Renal pelvis (tissue), 4 donors: Measurements from ENCODE around the gene ZNF664. TPM values are rescaled to one million over a fixed set of nuclear protein-coding genes. Genes with fewer than 3 reads are reported as not detected.

ENCODE experiments used
- DNase-seq: peaks from one replicate; pipeline ENCODE4 v3.0.0-alpha.2; 2013
- polyA plus RNA-seq, 3 donors: library from polyadenylated mRNA; unstranded; fragments of 120-200 nt; gene quantifications; one replicate each; pipeline ENCODE4 v1.2.1, GENCODE V29; 2013; ENCODE audit not compliant: insufficient read length in 3 of 3

ZNF664 gene
- polyA plus RNA-seq, 3 donors, result 160 to 176 (median 165) TPM

DNA sequence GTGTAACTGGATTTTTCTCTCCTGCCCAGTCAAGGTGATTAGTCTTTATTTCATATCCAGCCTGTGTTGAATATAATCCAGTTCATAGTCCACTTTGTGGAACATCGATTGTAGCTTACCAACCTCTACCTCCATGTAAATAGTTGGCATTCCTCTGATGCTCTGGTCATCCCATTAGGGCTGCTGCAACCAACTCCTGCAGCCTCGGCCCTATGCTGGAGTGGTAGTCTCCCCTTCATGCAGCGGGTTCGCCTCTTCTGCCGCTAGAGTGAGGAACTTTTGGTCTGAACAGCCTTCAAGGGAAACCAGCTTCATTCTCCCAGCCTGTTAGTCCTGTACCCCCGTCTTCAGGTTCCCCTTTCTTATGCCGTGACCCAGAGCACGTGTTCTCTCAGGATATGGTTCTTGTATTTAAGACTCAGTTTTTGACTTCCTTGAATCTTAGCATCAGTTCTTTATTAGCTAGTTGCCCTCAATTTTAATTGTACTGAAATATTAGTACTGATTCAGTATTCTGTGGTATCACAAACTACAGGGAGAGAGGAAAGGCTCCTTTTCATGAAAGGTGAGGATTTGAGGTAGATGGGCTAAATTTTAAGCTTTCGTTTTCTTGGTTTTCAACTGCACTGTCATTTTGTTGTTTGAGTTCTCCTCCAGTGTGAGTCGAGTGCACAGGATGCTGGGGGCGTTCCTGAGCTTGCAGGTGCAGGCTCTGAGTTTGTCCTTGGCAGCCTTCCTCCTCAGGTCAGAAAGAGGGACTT, 33.2 kb downstream of the ZNF664 start:
- no peak for DNase-seq

DNA sequence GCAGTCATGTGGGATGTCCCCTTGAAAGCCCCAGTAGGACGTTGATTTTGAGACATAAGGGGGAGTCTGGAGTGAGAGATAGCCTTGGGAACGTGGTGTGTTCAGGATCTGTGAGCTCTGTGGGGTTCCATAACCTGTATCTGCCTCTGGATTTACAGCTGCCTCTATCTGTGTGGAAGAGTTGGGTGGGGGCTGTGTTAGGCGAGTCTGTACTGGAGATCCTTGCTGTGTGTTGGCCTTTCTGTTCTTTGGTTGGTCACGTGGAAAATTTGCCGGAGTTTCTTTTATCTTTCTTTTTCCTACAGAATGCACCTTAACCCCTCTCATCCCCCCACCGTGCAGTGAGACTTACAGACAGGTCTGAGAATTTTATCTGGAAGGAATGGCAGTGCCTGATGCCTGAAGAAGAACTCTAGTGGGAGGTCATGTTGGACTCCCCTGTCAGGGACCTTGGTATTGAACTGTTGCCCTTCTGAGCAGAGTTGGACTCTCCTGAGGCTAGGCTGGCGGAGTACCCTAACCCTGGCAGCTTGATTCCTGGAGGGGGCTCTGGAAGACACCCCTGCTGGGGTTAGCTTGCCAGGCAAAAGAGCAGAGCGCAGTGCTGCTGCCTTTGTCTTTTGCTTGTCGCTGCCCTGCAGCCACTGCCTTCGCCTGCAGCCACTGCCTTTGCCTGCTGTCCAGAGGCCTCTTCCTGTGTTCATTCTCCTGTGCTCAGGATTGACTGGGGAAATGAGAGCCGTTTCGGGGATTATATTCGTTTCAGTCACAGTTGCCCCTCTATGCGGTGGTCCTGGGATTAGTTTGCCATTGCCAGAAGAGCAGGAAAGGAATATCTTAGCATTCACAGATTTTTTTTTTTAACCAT, 34.1 kb downstream of the ZNF664 start:
- DNase-seq, result no peak

DNA sequence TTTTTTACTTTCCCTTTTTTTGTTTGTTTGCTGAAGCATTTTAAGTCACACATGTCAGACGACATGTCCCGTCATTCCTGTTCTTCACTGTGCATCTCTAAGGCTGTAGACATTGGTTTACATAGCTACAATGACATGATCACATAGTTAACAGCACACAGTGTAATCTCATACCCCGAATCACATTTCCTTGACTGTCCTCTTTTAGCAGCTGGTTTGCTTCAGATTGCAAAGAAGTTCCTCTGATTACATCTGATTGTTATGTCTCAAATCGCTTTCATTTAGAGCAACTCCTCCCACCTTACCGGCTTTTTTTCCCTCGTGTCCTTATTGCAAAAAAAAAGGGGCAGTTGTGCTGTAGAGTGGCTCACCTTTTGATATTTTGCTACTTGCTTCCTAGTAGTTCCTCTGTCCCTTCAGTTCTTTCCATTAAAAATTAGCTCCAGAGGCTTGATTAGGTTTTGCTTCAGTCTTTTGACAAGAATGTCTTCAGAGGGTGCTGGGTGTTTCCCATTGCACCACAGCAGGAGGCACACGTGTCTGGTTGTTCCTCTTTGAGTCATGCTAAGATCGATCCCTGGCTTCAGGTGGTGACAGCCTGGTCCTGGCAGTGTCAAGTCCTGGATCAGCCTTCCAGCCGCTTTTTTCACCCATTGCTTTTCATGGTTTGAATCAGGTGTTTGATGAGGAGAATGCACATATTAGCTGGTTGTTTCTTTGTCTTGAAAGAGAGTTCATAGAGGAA, 35.0 kb downstream of the ZNF664 start:
- peak; percentile 26 for DNase-seq

- no peak for DNase-seq
Observed at GRCh38 chr12:124008595-124008994, 35.6 kb downstream of the ZNF664 start.

DNA sequence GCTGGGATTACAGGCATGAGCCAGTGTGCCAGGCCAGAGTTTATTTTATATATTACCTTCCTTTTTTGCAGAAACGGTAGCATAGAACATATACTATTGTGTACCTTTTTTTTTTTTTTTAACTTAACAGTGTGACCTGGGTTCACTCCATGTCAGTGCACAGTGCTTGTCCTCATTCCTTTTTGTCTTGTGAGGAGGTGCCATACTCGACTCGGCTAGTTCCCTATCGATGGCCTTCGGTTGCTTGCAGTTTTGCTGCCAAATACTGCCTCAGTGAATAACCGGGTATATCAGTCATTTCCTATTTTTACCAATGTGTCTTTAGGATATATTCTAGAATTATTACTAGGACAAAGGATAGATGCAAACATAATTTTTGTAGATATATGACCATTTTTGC, 36.8 kb downstream of the ZNF664 start:
- no peak for DNase-seq

- DNase-seq, result no peak
Observed at GRCh38 chr12:124010687-124011086, 37.7 kb downstream of the ZNF664 start.

DNA sequence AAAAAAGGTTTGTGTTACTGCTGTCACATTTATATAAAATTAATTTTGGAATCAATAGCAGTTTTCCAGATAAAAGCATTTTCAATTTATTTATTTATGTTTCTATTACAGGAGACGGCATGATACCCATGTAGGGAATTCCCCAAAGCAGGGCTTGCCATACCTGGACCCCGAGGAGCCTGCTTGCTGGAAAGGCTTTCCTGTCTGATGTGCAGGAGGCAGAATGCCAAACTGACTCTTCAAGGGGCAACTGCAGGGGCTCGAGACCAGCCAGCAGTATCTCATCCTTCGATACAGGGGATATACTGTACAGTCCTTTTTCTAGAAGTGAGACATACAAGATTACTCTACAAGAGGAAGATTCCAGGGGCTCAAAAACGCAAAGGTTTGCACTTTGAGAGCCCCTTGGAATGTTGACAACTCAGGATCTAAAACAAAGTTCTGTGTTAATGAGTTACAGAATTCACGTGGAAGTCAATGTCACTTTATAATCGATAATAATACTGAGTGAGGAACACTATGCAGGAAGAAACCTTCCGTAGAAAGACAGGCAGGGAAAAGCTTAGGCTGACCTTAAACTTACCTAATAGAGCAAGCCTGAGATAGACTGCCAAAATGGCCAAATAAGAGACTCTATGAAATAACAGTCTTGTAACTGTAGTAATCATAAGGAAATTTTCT, 38.6 kb downstream of the ZNF664 start:
- DNase-seq, result no peak

DNA sequence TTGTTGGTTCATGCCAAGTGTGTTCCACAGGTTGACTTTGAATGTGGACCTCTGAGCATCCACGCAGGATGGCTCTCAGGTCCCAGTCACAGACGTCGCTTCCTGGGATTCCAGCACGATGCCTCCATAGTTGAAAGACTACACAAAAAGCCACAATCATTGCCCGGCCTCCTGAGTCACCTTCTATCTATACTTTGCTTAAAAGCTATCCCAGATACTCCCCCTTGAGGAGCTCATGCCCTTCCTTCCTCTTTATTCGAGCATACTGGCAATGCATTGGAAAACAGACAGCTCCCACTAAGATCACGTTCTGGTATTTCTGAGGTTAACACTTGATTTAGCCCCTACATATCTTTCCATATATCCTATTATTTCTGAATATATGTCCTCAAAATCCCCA, 40.1 kb downstream of the ZNF664 start:
- DNase-seq, result no peak

- DNase-seq, result no peak
Observed at GRCh38 chr12:124015494-124016461, 42.8 kb downstream of the ZNF664 start.

- no peak for DNase-seq
Observed at GRCh38 chr12:124017064-124017463, 44.0 kb downstream of the ZNF664 start.

GRCh38 chr12:124018539-124018938, 45.5 kb downstream of the ZNF664 start:
- DNase-seq, result no peak

DNA sequence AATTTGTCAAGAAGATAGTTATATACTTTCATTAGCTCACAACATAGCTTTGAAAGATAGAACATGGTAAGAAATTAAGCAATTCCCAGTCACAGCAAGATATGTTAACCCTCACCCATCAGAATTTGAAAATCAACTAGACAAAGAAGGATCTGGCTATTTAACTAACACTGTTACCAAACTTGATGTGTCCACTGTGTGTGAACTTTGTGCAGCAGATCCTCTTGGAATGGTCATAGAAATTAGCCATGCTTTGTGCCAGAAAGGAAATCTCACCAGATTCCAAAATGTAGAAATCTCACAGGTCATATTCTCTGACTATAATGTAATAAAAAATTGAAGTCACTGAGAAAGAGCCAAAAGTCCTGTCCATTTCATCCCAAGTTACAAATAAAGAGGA, 46.1 kb downstream of the ZNF664 start:
- DNase-seq, result no peak

DNA sequence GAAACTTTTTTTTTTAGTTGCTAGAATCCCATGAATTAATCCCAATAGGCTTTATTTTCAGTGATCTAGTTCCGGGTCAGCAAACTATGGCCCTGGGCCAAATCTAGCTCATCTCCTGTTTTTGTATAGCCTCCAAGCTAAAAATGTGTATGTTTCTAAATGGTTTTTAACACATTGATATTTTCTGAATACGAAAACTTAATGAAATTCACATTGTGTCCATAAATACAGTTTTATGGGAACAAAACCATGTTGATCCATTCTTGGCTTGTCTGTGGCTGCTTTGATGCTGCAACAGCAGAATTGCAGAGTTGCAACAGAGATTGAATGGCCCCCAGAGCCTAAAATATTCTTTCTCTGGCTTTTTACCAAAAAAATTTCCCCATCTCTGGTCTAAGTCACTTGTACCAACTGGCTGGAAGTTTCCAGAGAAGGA, 47.5 kb downstream of the ZNF664 start:
- no peak for DNase-seq

- no peak for DNase-seq
Observed at GRCh38 chr12:124021007-124021406, 48.0 kb downstream of the ZNF664 start.

DNA sequence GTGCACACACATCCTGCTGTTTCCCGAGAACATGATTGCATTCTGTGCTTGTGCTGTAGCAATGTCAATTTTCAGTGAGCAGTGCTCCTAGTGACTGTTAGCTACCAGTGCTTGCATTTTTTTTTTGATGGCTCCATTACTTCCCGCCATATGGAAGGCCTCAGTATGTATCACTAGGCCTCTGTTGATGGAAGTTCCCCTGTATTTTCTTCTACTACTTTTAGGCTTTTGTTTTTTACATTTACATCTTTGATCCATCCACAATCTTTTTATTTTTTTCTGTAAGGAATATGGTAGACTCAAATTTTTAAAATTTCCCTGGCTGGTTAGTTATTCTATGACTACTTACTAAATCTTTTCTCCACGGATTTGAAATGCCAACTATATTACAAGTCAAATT, 49.1 kb downstream of the ZNF664 start:
- DNase-seq, result no peak

DNA sequence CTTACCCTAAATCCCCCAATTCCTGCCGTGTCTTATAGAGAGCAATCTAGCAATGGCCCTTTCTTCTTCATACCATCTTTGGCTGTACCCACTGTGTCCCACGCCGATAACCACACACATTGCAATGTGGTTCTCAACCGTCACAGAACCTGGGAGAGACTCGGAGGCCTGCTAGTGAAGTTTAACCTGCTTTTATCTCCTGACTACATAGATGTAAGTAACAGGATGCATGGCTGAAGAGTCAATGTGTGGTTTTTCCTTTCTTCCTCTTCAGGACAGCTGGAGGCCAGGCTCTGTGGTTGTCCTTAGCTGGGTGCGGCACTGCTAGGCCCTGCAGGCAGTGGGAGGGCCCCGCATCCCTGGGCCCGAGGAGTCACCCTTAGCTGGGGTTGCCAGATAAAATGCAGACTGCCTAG, 51.3 kb downstream of the ZNF664 start:
- no peak for DNase-seq

DNA sequence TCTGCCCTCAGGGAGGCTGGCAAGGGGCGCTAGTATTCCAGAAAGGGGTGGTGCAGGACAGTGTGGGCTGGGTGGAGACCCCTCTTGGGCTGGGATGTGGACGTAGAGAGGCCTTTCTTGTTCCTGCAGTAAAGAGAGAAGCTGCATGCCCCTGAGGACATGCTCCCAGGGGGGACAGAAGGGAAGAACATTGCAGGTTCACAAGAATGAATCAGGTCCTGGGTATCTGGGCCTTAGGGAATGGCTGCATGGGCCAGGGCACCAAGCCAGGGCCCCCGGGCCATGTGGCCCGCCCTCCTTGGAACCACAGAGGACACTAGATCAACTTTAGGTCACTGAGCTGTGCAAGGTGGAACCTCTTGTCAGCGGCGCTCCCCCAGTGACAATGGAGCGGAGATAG, 51.8 kb downstream of the ZNF664 start:
- DNase-seq, result no peak

- no peak for DNase-seq
Observed at GRCh38 chr12:124025661-124026060, 52.6 kb downstream of the ZNF664 start.

DNA sequence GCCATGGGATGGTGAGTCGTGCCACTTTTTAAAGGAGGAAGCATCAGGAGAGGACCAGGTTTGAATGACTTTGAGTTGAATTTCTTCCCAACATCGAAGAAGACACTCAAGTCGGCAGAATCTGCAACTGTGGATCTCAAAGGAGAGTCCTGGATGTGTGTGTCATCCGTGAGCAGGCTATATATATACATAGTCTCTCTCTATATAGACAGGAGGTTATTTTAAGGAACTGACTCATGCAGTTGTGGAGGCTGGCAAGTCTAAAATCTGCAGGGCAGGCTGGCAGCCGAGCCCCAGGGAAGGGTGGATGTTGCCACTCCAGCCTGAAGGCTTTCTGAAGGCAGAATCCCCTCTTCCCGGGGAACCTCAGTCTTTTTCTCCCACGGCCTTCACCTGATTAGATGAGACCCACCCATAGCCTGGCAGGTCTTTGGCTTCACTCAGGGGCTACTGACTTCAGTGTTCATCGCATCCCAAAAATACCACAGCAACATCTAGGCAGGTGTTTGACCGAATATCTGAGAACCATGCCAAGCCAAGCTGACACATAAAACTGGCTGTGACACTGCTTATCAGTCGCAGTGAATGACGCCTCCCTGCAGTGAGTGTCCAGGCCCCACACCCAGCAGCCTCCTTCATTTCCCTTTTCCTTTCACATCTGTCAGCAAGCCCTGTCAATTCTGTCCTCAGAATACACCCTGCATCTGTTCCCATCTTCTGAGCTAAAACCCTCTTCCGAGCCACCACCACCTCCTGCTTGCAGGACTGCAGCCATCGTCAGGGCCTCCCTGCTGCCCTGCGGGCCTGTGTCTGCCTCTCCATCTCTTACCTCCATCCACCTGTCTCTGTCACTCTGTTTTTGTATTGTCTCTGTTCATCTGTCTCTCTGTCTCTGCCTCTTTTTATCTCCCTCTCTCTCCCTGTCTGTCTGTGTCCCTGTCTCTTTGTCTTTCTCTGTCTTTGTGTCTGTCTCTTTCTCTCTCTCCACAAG, 54.0 kb downstream of the ZNF664 start:
- no peak for DNase-seq
